ENCODE data around the gene NAALADL2. TPM values are rescaled to one million over a fixed set of nuclear protein-coding genes. Genes with fewer than 3 reads are reported as not detected.
A peak's percentile ranks its signal among the peaks of the same experiment; 100 is the strongest.

Gene NAALADL2
- total RNA-seq, 1 donor from 2014 or later = 12.5 TPM

DNA sequence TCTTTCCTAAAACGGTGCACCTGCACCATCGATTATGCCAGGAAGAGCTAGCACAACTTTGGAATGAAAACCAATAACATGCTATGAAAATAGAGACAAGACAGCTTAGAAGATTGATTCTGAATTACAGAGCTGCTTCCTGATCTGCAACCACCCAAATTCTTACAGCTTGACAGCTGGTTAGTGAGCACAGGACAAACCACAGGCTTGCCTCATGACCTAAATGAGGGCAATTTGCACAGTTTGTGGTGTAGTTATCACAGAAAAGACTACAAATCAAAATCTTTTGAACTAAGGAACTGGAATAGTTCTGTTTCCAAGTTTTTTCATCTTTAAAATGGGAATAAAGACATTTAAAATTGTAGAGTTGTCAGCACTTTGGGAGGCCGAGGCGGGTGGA lies 533.5 kb downstream of the NAALADL2 start:
- Histone ChIP-seq H3K27me3 (no peaks in the 10 kb centered on the region), H3K4me3 (no peak overlapping the region), H3K4me1 (no peaks in the 10 kb centered on the region), H3K27ac (no peak overlapping the region), H3K9me3 (no peaks in the 10 kb centered on the region), H3K36me3 (no peaks in the 10 kb centered on the region)
- intact Hi-C loops (cut with DNase I) = no loop called here
- no peak for DNase-seq (ENCODE audit: extremely low spot score in 2 of 2)
- TF ChIP-seq, protein P1, sequence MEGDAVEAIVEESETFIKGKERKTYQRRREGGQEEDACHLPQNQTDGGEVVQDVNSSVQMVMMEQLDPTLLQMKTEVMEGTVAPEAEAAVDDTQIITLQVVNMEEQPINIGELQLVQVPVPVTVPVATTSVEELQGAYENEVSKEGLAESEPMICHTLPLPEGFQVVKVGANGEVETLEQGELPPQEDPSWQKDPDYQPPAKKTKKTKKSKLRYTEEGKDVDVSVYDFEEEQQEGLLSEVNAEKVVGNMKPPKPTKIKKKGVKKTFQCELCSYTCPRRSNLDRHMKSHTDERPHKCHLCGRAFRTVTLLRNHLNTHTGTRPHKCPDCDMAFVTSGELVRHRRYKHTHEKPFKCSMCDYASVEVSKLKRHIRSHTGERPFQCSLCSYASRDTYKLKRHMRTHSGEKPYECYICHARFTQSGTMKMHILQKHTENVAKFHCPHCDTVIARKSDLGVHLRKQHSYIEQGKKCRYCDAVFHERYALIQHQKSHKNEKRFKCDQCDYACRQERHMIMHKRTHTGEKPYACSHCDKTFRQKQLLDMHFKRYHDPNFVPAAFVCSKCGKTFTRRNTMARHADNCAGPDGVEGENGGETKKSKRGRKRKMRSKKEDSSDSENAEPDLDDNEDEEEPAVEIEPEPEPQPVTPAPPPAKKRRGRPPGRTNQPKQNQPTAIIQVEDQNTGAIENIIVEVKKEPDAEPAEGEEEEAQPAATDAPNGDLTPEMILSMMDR (IDR thresholded peaks at IDR 0.05) = no peak
- TF ChIP-seq POLR2A (IDR thresholded peaks at IDR 0.05) (no peak), POLR2AphosphoS5 (IDR thresholded peaks at IDR 0.05; ENCODE audit: insufficient read depth in 1 of 2, low read depth in 1 of 2) (no peak)

- Histone ChIP-seq H3K27me3 (no peaks in the 10 kb centered on the region), H3K36me3 (no peaks in the 10 kb centered on the region), H3K27ac (no peak overlapping the region), H3K4me3 (no peak overlapping the region), H3K9me3 (no peaks in the 10 kb centered on the region), H3K4me1 (peaks cover 9% of the 10 kb centered on the region)
- no peak for TF ChIP-seq POLR2AphosphoS5 (IDR thresholded peaks at IDR 0.05; ENCODE audit: insufficient read depth in 1 of 2, low read depth in 1 of 2)
- TF ChIP-seq, protein P1 (IDR thresholded peaks at IDR 0.05) = no peak
- TF ChIP-seq POLR2A (IDR thresholded peaks at IDR 0.05) = no peak
- intact Hi-C loops (cut with DNase I) = no loop called here
- no peak for DNase-seq (ENCODE audit: extremely low spot score in 2 of 2)
Observed at GRCh38 chr3:175397372-175397771, 538.2 kb downstream of the NAALADL2 start.

GRCh38 chr3:175398676-175399075 lies 539.5 kb downstream of the NAALADL2 start:
- intact Hi-C loops (cut with DNase I) = no loop called here
- TF ChIP-seq POLR2AphosphoS5 (IDR thresholded peaks at IDR 0.05; ENCODE audit: insufficient read depth in 1 of 2, low read depth in 1 of 2) = no peak
- TF ChIP-seq, protein P1 (IDR thresholded peaks at IDR 0.05) = no peak
- TF ChIP-seq POLR2A (IDR thresholded peaks at IDR 0.05) = no peak
- H3K36me3 ChIP-seq = no peaks in the 10 kb centered on the region
- H3K4me3 ChIP-seq = no peak overlapping the region
- peaks cover 9% of the 10 kb centered on the region for H3K4me1 ChIP-seq
- no peak for DNase-seq (ENCODE audit: extremely low spot score in 2 of 2)
- H3K9me3 ChIP-seq = no peaks in the 10 kb centered on the region
- H3K27me3 ChIP-seq = no peaks in the 10 kb centered on the region
- H3K27ac ChIP-seq = peak overlapping the region; percentile 40

DNA sequence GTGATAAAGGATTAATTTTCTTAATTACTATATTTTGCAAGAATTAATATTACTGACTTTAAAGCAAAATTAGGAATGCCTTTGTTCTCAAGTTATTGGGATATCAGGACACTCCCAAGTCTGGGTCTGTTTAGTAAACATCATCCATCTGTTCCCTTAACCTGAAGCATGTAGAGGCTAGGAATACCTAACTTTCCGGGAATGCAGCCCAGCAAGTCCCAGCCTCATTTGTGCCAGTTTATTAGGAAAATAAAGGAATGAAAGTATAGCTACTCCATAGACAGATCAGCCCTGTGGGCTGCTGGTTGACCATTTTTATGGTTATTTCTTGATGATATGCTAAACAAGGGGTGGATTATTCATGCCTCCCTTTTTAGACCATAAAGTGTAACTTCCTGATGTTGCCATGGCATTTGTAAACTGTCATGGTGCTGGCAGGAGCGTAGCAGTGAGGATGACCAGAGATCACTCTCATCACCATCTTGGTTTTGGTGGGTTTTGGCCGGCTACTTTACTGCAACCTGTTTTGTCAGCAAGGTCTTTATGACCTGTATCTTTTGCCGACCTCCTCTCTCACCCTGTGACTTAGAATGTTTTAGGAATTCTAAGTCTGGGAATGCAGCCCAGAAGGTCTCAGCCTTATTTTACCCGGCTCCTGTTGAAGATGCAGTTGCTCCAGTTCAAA lies 540.2 kb downstream of the NAALADL2 start:
- intact Hi-C loops (cut with DNase I) = no loop called here
- H3K27ac ChIP-seq = peak overlapping the region; percentile 40
- peaks cover 9% of the 10 kb centered on the region for H3K4me1 ChIP-seq

GRCh38 chr3:175404027-175404426 lies 544.9 kb downstream of the NAALADL2 start:
- H3K27ac ChIP-seq = no peak overlapping the region
- H3K4me3 ChIP-seq = no peak overlapping the region
- H3K4me1 ChIP-seq = peaks cover 7% of the 10 kb centered on the region
- no peaks in the 10 kb centered on the region for H3K27me3 ChIP-seq
- no peak for DNase-seq (ENCODE audit: extremely low spot score in 2 of 2)
- H3K36me3 ChIP-seq = no peaks in the 10 kb centered on the region
- no peak for TF ChIP-seq POLR2A (IDR thresholded peaks at IDR 0.05)
- TF ChIP-seq, protein P1 (IDR thresholded peaks at IDR 0.05) = no peak
- TF ChIP-seq POLR2AphosphoS5 (IDR thresholded peaks at IDR 0.05; ENCODE audit: insufficient read depth in 1 of 2, low read depth in 1 of 2) = no peak
- intact Hi-C loops (cut with DNase I) = no loop called here
- no peaks in the 10 kb centered on the region for H3K9me3 ChIP-seq

More for the DNA sequence above, 540.2 kb downstream of the NAALADL2 start:
- no peak overlapping the region for H3K4me3 ChIP-seq
- H3K27me3 ChIP-seq = no peaks in the 10 kb centered on the region
- TF ChIP-seq POLR2A (IDR thresholded peaks at IDR 0.05) (no peak), POLR2AphosphoS5 (IDR thresholded peaks at IDR 0.05; ENCODE audit: insufficient read depth in 1 of 2, low read depth in 1 of 2) (no peak)
- TF ChIP-seq, protein P1 (IDR thresholded peaks at IDR 0.05) = no peak
- no peaks in the 10 kb centered on the region for H3K36me3 ChIP-seq
- DNase-seq (ENCODE audit: extremely low spot score in 2 of 2) = no peak
- no peaks in the 10 kb centered on the region for H3K9me3 ChIP-seq

Data from vagina (tissue), 2 donors.